Nephron (organoid): ENCODE measurements around the gene CSNK1D.

Source experiments
- H3K27ac Mint-ChIP-seq, 3 experiments: 2 replicates each; pipeline ENCODE4 v1.8.0; 2020; ENCODE audit warnings: mixed read lengths in 3 of 3, mild to moderate bottlenecking in 2 of 3, moderate library complexity in 1 of 3
- H3K27me3 Mint-ChIP-seq: 2 replicates; pipeline ENCODE4 v1.8.0; 2021; ENCODE audit warnings: low read depth, mild to moderate bottlenecking, moderate library complexity, mixed read lengths
- H3K36me3 Mint-ChIP-seq: 2 replicates; pipeline ENCODE4 v1.8.0; 2020; ENCODE audit warnings: low read depth, mixed read lengths
- H3K4me1 Mint-ChIP-seq: 2 replicates; pipeline ENCODE4 v1.8.0; 2020; ENCODE audit warnings: mixed read lengths
- H3K4me3 Mint-ChIP-seq, 3 experiments: 2 replicates each; pipeline ENCODE4 v1.8.0; 2020; ENCODE audit warnings: mild to moderate bottlenecking in 3 of 3, mixed read lengths in 3 of 3, moderate library complexity in 2 of 3
- H3K9me3 Mint-ChIP-seq: 2 replicates; pipeline ENCODE4 v1.8.0; 2020; ENCODE audit warnings: mixed read lengths
- CTCF ChIP-seq, 3 experiments: fragments of 200-600 bp; sonication (generic); IDR thresholded peaks; one replicate each; pipeline ENCODE4 v1.5.0; 2021; ENCODE audit warnings: antibody characterized with exemption in 3 of 3; ENCODE audit not compliant: unreplicated experiment in 3 of 3

Gene CSNK1D

GRCh38 chr17:82239926-82240505 is 33.5 kb downstream of the CSNK1D start:
- peaks cover 67% of the 10 kb centered on the region for H3K4me1 Mint-ChIP-seq
- H3K36me3 Mint-ChIP-seq: peaks cover 24% of the 10 kb centered on the region
- no peak for TF ChIP-seq CTCF (IDR thresholded peaks at IDR 0.05; ENCODE audit: unreplicated experiment in 3 of 3)
- peak overlapping the region in 1 of 3 experiments; percentile 45 for H3K4me3 Mint-ChIP-seq
- peak overlapping the region; percentile 67 to 90 (median 74) for H3K27ac Mint-ChIP-seq
- peaks cover 5% of the 10 kb centered on the region for H3K27me3 Mint-ChIP-seq
- H3K9me3 Mint-ChIP-seq: no peaks in the 10 kb centered on the region

DNA sequence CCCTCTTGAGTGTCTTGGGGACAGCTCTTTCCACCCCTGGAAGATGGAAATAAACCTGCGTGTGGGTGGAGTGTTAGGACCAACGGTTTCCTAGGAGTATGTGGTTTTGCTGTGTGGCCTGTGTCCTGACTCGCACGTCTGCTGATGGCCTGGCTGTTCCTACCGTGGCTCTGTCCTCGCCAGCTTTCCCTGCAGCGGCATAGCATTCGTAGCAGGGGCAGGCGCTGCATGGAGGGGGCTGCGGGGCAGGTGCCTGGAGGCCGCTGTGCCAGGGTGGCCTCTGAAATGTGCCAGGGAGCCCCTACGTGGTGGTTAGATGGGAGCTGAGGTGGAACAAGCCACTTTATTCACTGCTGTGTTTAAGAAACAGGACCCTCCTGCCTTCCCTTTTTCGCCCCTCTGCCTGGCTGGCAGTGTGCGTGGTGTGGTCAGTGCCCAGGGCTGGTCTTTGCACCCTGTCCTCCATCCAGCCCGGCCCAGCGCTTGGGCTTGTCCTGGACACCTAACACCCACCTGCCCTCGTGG is 34.0 kb downstream of the CSNK1D start:
- Mint-ChIP-seq H3K4me3 (no peak overlapping the region), H3K27ac (no peak overlapping the region), H3K36me3 (peaks cover 19% of the 10 kb centered on the region), H3K9me3 (no peaks in the 10 kb centered on the region), H3K4me1 (peaks cover 66% of the 10 kb centered on the region), H3K27me3 (peaks cover 5% of the 10 kb centered on the region)
- TF ChIP-seq CTCF (IDR thresholded peaks at IDR 0.05; ENCODE audit: unreplicated experiment in 3 of 3): no peak

DNA sequence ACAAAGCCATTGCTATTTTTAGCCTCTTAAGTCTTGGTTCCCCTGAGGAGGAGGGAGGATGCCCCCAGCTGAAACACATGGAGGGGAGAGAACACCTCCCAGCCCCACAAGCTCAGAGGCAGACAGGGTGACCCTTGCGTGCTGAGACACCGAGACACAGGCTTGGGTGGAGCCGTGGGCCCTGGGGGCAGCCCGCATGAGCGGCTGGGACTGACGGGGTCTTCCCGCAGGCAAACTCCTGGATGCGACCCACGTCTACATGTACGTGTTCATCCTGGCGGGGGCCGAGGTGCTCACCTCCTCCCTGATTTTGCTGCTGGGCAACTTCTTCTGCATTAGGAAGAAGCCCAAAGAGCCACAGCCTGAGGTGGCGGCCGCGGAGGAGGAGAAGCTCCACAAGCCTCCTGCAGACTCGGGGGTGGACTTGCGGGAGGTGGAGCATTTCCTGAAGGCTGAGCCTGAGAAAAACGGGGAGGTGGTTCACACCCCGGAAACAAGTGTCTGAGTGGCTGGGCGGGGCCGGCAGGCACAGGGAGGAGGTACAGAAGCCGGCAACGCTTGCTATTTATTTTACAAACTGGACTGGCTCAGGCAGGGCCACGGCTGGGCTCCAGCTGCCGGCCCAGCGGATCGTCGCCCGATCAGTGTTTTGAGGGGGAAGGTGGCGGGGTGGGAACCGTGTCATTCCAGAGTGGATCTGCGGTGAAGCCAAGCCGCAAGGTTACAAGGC is 34.9 kb downstream of the CSNK1D start:
- Mint-ChIP-seq H3K9me3 (no peaks in the 10 kb centered on the region), H3K4me3 (peak overlapping the region; percentile 27 to 37 (median 35)), H3K27ac (peak overlapping the region; percentile 65 to 84 (median 77)), H3K27me3 (no peaks in the 10 kb centered on the region), H3K4me1 (peaks cover 58% of the 10 kb centered on the region), H3K36me3 (peaks cover 11% of the 10 kb centered on the region)
- no peak for TF ChIP-seq CTCF (IDR thresholded peaks at IDR 0.05; ENCODE audit: unreplicated experiment in 3 of 3)

DNA sequence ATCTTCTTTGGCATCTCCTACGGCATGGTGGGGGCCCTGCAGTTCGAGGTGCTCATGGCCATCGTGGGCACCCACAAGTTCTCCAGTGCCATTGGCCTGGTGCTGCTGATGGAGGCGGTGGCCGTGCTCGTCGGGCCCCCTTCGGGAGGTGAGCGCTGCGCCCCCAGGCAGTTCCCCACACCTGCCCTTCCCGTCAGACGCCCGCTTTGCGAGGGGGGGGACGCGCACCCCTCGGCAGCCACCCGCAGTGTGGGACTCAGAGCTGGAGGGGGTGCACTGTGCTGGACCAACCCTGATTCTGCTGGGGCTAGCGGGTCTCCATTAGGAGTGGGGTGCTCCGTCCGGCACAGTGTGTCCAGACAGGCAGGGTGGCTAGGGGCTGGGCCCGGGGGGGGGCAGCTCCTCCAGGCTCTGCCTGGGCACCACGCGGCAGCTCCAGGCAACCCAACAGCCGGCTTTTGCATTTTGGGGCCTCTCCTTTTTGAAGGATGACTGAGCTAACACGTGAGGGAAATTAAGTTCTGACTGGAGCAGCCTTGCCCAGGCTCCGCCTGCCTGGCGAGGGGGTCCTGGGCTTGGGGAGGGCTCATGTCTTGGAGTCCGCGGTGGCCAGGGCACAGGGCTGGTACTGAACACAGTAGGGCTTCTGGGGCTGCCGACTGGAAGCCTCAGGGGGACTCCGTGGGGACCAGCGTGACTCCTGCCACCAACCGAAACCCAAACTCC is 35.6 kb downstream of the CSNK1D start:
- H3K4me1 Mint-ChIP-seq: peaks cover 53% of the 10 kb centered on the region
- H3K27ac Mint-ChIP-seq: no peak overlapping the region
- H3K27me3 Mint-ChIP-seq: no peaks in the 10 kb centered on the region
- no peaks in the 10 kb centered on the region for H3K9me3 Mint-ChIP-seq
- no peak for TF ChIP-seq CTCF (IDR thresholded peaks at IDR 0.05; ENCODE audit: unreplicated experiment in 3 of 3)
- no peak overlapping the region for H3K4me3 Mint-ChIP-seq
- H3K36me3 Mint-ChIP-seq: peaks cover 8% of the 10 kb centered on the region

DNA sequence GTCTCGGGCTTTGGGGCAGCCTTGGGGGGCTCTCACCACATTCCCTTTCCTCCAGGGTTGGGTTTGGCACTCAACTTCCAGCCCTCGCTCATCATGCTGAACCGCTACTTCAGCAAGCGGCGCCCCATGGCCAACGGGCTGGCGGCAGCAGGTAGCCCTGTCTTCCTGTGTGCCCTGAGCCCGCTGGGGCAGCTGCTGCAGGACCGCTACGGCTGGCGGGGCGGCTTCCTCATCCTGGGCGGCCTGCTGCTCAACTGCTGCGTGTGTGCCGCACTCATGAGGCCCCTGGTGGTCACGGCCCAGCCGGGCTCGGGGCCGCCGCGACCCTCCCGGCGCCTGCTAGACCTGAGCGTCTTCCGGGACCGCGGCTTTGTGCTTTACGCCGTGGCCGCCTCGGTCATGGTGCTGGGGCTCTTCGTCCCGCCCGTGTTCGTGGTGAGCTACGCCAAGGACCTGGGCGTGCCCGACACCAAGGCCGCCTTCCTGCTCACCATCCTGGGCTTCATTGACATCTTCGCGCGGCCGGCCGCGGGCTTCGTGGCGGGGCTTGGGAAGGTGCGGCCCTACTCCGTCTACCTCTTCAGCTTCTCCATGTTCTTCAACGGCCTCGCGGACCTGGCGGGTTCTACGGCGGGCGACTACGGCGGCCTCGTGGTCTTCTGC is 36.3 kb downstream of the CSNK1D start:
- Mint-ChIP-seq H3K9me3 (no peaks in the 10 kb centered on the region), H3K4me1 (peaks cover 46% of the 10 kb centered on the region), H3K36me3 (peaks cover under 1% of the 10 kb centered on the region), H3K27ac (no peak overlapping the region), H3K4me3 (no peak overlapping the region), H3K27me3 (no peaks in the 10 kb centered on the region)
- no peak for TF ChIP-seq CTCF (IDR thresholded peaks at IDR 0.05; ENCODE audit: unreplicated experiment in 3 of 3)
